B cell (primary cell): Measurements from ENCODE around the gene ACADS.

ENCODE experiments used
- CTCF ChIP-seq: fragments of 200-600 bp; IDR thresholded peaks from one replicate; pipeline ENCODE4 v1.8.0; 2022; ENCODE audit warnings: antibody characterized with exemption, mild to moderate bottlenecking
- EZH2 ChIP-seq: IDR thresholded peaks from 2 replicates; pipeline ENCODE4 v1.6.1; 2012; ENCODE audit warnings: borderline replicate concordance, low read depth, mild to moderate bottlenecking, moderate library complexity, low read length; ENCODE audit not compliant: insufficient read depth, poor library complexity, severe bottlenecking

GRCh38 chr12:120725659-120726509 is at the start of gene ACADS:
- TF ChIP-seq CTCF (no peak), EZH2 (no peak)
